ENCODE measurements around the gene SPEM3.

DNA sequence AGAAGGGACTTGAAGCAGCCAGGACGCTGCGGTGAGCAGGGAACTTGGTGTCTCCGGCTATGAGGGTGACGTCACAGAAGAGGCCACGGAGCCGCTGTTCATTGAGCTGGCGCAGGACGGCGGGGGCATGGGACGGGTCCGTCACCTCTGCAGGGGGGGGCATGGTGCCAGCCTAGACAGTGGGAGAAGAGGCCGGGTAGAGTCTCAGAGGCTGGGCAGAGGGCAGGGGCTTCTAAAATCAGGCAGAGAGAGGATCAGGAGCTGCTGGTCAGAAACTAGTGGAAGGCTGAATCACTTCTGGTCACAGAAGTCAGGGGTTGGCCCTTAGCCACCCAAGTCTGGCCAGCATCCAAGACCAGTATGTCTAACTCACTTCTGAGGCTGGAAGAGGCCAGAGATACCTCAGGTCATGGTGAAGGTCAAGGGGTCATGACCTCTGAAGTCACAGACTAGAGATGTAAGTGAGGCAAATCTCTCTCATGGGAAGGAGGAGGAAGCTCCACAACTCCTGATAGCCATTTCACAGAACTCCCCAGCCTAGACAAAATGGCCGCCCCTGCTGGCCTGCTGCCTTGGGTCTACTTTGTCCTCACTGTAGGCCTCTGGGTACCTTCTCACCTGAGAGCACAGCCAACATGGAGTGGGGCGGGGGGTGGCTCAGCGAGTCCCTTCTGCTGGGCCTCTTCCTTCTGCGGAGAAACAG lies 38.1 kb downstream of the SPEM3 start:
- TF ChIP-seq, protein P1, sequence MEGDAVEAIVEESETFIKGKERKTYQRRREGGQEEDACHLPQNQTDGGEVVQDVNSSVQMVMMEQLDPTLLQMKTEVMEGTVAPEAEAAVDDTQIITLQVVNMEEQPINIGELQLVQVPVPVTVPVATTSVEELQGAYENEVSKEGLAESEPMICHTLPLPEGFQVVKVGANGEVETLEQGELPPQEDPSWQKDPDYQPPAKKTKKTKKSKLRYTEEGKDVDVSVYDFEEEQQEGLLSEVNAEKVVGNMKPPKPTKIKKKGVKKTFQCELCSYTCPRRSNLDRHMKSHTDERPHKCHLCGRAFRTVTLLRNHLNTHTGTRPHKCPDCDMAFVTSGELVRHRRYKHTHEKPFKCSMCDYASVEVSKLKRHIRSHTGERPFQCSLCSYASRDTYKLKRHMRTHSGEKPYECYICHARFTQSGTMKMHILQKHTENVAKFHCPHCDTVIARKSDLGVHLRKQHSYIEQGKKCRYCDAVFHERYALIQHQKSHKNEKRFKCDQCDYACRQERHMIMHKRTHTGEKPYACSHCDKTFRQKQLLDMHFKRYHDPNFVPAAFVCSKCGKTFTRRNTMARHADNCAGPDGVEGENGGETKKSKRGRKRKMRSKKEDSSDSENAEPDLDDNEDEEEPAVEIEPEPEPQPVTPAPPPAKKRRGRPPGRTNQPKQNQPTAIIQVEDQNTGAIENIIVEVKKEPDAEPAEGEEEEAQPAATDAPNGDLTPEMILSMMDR (IDR thresholded peaks at IDR 0.05): no peak
- TF ChIP-seq POLR2A (IDR thresholded peaks at IDR 0.05): no peak
